ENCODE measurements around the gene TCTN3.

DNA sequence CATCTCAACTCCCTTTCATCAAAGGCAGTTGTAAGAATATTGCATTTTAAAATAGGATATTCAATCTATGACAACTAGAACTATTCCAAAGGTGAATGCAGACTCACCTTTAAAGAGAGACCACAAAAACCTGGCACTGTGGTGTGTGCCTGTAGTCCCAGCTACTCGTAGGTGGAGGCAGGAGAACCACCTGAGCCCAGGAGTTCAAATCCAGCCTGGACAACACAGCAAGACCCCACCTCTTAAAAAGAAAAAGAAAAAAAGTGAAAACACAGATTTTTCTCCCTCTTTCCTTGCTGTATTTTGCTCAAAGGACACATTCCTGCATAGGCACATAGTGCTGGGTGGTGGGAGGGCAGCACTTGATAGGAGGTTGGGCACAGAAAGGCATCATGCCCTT lies 36.5 kb downstream of the TCTN3 start:
- TF ChIP-seq, protein P1, sequence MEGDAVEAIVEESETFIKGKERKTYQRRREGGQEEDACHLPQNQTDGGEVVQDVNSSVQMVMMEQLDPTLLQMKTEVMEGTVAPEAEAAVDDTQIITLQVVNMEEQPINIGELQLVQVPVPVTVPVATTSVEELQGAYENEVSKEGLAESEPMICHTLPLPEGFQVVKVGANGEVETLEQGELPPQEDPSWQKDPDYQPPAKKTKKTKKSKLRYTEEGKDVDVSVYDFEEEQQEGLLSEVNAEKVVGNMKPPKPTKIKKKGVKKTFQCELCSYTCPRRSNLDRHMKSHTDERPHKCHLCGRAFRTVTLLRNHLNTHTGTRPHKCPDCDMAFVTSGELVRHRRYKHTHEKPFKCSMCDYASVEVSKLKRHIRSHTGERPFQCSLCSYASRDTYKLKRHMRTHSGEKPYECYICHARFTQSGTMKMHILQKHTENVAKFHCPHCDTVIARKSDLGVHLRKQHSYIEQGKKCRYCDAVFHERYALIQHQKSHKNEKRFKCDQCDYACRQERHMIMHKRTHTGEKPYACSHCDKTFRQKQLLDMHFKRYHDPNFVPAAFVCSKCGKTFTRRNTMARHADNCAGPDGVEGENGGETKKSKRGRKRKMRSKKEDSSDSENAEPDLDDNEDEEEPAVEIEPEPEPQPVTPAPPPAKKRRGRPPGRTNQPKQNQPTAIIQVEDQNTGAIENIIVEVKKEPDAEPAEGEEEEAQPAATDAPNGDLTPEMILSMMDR (IDR thresholded peaks at IDR 0.05; ENCODE audit: insufficient read depth, low read depth, low read length): no peak
- TF ChIP-seq EZH2 (IDR thresholded peaks at IDR 0.05; ENCODE audit: insufficient read depth, low read length): no peak
